HCT116 (cell line): ENCODE results near the gene XPA.

Experiments used
- CEBPB ChIP-seq: IDR thresholded peaks from 2 replicates; pipeline ENCODE4 v1.6.1; 2012; ENCODE audit warnings: low read depth
- EZH2phosphoT487 ChIP-seq: fragments of 200-600 bp; IDR thresholded peaks from 2 replicates; pipeline ENCODE4 v1.6.1; 2018; ENCODE audit warnings: antibody characterized with exemption, borderline replicate concordance
- POLR2A ChIP-seq: IDR thresholded peaks from 2 replicates; pipeline ENCODE4 v1.7.0; 2011; ENCODE audit warnings: borderline replicate concordance; ENCODE audit not compliant: insufficient read depth, insufficient read length; ENCODE audit errors: extremely low read depth
- POLR2AphosphoS5 ChIP-seq: IDR thresholded peaks from 2 replicates; pipeline ENCODE4 v1.6.1; 2011; ENCODE audit warnings: mild to moderate bottlenecking, low read depth, low read length, moderate library complexity
- SRF ChIP-seq: IDR thresholded peaks from 2 replicates; pipeline ENCODE4 v1.6.1; 2012; ENCODE audit warnings: low read depth

- TF ChIP-seq EZH2phosphoT487 (no peak), POLR2A (no peak), POLR2AphosphoS5 (no peak), SRF (no peak), CEBPB (no peak)
Observed at GRCh38 chr9:97722331-97722730, 25.2 kb upstream of the XPA start.
